Right ventricle myocardium inferior (tissue), 1 donor: Measurements from ENCODE around the gene CFAP45. TPM values are rescaled to one million over a fixed set of nuclear protein-coding genes. Genes with fewer than 3 reads are reported as not detected.

Experiments used
- ATAC-seq: fragments of 200-7000 bp; cut with Tn5 transposase; one replicate; pipeline ENCODE4 v1.9.1; 2020; ENCODE audit warnings: mild to moderate bottlenecking, moderate library complexity
- DNase-seq: peaks from one replicate; pipeline ENCODE4 v3.0.0; 2021; ENCODE audit errors: missing footprints
- intact Hi-C: fragments of 100-400 bp; cut with DNase I; formaldehyde crosslinking; loops from one replicate; pipeline ENCODE4 v1.11.0; 2022
- total RNA-seq: library from RNA; stranded (reverse); fragmentation: NEBNext Ultra II Directional; extraction: Animal tissue kit (Norgen Biotek cat#: 25700); gene quantifications from one replicate; pipeline ENCODE4 v1.2.1, GENCODE V29; 2021
- donor health status: DM: no; HTN: yes; CAD: no; lungs with severe emphysema.

Gene CFAP45
- total RNA-seq, 1 donor from 2014 or later = 1.0 TPM

DNA sequence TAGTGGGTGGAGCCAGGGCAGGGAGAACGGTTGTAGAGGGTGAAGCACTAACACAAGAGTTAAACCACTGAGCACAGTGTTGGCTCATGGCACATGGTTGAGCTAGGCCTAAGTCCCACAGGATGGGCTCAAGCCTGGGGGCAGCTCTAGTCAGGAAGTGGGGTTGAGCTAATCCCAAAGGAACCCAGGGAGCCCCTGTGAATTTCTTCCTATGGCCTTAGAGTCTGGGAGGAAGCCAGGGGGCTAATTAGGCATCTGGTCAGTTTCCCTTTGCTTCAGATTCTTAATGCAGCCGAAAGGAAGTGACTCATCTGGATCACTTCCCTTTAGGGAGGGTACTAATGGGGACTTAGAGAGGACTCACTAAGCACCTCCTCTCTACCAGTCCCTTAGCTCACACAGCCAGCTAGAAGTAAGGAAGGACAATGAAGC lies 10.1 kb downstream of the CFAP45 start:
- intact Hi-C loops = loop anchor here (2.0 to 5.0 kb wide), 2 partner anchors 35 to 37 kb away; partner anchors contain the start of gene TAGLN2
- ATAC-seq (peak; percentile 90), DNase-seq (no peak)

DNA sequence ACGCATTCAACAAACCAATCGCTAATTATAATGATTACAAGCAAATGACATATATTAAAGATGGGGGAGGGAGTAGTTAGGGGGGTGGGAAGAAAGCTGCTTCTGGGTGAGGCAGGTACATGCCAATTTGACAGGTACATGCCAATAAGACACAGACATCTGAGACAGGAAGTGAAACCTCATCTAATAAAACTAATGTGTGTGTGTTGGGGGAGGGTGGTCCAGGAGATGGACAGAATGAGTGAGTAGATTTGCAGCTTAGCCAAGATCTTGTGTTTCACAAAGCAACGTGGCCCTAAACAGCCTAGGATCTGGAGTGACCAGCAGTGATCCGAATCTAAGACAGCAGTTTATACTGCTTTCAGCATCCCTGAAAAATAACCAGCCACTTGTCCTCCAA lies 10.8 kb downstream of the CFAP45 start:
- intact Hi-C loops = no loop called here
- ATAC-seq (no peak), DNase-seq (no peak)

DNA sequence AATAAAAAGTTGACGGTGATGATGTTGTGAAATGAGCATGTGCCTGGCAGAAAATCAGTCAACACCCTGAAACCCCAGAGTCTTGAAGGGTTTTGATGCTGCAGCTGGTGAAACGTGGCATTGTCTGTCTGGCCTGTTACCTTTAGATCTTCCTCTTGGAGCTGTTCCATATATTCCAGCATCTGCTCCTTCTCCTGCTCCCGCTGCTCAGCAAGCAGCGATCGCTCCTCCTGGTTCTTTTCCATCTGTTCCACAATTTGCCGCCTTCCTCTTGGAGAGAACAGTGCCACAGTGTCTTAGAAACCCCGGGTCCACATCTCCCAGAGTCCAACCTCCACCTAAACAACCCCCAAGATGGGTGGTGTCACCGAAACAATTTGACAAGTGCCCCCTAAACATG lies 15.7 kb downstream of the CFAP45 start:
- intact Hi-C loops = no loop called here
- DNase-seq = no peak
- ATAC-seq = no peak

DNA sequence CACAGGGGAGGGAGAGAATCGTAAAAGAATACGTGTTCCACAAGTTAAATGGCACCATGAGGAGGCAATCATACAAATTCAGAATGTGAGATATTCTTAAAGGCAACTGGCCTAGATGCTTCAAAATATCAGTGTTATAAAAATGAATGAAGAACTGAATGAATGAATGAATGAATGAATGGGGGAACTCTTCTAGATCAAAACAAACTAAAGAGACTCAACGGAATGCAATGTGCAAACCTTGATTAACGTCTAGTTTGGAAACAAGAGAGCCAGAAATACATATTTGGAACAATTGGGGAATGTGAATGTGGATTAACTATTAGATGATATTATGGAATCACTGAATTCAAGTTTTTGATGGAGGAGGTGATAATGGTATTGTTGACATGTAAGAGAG lies 16.8 kb downstream of the CFAP45 start:
- DNase-seq (no peak), ATAC-seq (no peak)
- intact Hi-C loops = no loop called here

DNA sequence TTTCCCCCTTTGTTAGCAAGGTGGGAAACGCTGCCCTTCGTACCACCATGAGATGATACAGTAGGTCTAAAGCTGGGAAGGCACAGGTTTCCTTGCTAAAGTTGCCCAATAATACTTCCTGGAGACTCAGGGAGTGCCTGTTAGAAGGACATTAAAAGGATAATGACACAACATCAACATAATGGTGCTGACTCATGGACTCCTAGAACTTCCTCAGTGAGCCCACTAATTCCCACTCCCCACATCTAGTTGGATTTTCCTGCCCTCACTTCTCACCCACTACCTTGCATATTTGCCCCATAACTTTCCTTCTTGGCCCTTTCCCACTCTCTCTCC lies 17.5 kb downstream of the CFAP45 start:
- intact Hi-C loops = no loop called here
- no peak for DNase-seq
- no peak for ATAC-seq

DNA sequence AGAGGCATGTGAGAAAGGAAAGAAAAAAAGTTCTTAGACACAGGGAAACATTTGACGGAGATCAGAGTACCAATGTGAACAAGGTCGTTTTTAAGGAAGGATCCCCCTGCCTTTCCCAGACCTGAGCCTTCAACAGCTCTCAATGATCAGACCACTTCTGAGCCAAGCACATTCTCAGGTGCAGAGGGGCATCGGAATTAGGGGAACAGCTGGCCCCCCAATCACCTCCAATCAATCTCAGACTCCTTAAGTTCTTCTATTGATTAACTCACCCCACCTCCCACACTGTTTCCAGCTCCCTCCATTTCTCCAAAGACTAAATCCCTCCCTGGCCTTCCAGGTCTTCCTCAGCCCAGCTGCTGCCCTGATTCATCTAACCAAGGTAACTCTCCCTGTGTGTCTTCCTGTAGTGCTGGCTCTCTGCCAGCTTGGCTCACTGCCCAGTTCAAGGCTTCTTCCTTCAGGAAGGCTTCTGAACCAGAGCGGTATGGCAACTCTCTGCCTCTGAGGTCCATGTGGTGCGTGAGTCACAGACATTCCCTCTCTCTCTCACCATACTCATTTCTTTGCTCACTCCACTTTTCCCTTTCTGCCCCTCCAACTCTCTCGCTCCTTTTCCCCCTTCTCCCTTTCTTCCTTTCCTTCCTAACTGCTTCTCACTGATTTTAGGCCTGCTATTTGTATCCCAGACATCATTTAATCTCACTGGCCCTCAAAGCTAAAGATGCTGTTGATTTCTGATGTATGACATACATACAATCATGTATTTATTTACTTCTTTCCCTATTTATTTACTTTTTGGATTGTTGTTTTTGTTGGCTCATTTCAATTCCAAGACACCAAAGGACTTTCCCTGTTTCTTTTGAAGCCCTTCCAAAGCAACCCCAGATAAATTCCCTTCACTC lies 18.1 kb downstream of the CFAP45 start:
- ATAC-seq (no peak), DNase-seq (peak; percentile 83)
- intact Hi-C loops = no loop called here

DNA sequence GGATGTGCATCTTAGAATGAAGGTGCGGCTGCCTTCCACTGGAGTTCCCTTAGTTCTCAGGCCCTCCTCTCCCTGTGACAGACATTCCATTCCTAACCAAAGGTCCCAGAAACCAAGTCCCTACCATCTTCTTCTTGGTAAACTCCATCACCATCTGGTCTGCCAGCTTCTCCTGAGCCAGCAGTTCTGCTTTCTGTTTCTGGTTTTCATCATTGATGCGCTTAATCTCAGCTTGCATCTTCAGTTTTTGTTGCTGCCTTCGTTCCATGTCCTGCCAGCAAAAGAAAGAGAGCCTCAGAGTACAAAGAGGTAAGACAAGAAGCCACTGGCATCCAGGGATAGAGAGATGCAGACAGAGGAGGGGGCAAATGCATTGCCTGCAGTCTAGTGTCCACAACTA lies 19.5 kb downstream of the CFAP45 start:
- intact Hi-C loops = no loop called here
- ATAC-seq (no peak), DNase-seq (no peak)

DNA sequence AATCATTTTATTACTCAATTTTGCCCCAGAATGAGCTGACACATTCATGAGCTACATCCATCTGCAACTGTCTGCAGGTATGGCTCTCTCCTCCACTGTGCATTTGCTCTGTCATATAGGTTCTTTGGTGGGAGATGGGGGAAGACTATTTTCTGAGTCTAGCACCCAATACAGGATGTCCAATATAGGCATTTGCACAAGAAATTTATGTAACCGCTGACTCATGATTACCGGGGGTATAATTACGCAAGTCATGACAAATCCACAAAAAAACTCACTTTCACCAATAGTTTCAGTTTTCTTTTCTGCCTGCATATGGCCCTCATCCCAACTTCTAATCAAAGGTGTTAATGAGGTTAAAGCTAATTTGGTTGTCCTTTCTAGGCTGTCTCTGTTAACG lies 20.0 kb downstream of the CFAP45 start:
- DNase-seq = no peak
- intact Hi-C loops = no loop called here
- ATAC-seq = no peak

DNA sequence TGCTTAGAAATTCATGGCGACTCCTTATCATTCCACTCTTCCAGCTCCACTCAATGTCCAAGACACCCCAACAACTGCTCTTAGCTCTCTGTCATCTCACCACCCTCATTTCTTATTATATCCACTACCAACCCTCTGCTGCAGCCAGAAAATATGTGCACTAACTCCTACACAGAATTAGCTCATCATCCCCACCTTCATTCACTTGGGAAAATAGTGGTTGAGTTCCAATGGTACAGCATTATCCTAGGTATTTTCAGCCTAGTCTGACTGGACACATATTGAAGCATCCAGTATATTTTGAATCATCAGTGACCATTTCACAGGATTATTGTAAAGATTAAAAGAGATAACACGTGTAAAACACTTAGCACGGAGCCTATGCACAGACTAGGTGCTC lies 20.8 kb downstream of the CFAP45 start:
- intact Hi-C loops = no loop called here
- no peak for DNase-seq
- no peak for ATAC-seq

DNA sequence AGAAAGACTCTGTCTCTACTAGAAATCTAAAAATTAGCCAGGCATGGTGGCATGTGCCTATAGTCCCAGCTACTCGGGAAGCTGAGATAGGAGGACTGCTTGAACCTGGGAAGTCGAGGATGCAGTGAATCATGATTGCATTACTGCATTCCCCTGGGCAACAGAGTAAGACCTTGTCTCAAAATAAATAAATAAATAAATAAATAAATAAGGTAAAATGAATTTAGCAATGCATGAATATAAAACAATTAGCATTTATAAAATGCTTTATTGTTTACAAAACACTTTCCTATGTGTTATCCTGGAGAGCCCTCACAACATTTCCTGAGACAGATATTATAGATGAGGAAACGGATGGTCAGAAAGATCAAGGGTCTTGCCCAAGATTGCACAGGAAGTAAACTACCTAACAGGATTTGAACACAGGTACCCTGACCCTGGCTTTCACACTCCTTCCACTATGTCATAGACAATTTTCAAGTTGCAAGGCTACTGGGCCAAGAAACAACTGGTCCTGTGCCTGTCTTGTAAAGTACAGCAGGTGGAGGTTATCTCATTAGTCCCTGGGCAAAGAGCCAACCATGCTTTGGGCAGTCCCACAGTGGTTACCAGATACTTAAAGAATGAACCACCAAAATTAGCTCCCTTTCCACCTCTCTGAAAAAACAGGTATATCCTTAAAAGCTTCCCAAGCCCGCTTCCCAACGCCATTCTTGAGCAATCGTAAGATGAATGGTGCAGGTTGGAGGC lies 22.1 kb downstream of the CFAP45 start:
- intact Hi-C loops = no loop called here
- DNase-seq (no peak), ATAC-seq (no peak)

DNA sequence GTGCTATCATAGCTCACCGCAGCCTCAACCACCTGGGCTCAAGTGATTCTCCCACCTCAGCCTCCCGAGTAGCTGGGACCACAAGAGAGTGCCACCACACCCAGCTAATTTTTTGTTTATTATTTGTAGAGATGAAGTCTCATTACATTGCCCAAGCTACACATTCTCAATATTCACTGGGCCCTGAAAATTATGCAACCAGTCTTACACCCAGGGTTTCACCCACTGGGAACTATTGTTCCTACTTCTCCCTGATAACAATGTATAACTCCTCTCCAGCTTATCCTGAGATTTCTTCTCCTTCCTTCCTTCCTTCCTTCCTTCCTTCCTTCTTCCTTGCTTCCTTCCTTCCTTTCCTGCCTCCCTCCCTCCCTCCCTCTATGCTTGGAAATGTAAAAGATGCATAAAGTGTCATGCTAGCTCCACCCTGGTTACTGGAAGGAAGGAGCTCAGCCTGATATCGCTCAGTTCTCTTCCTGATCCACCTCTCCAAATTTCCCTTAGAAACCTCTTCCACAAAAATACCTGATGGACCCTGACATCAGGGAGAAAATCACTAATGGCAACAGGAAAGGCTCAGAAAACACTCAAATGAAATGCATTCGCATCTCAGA lies 26.3 kb downstream of the CFAP45 start:
- intact Hi-C loops = no loop called here
- no peak for ATAC-seq
- DNase-seq = no peak

DNA sequence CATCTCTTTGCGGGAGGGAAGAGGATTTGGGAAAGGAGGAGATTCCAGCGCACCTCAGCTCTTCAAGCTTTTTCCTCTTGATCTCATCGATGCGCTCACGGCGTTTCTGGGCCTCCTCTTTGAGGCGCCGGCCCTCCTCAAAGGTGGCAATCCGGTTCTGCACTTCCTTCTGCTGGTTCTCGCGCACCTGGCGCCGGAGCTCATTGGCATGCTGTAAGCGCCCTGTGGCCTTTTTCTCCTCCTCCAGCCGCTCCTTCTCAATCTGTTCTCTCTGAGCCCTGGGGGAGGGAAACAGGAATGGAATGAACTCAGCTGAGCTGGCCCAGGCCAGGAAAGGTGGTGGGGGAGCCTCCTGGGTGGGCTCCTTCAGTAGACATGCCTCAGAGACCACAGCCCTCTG lies 27.1 kb downstream of the CFAP45 start:
- DNase-seq (no peak), ATAC-seq (no peak)
- intact Hi-C loops = no loop called here

DNA sequence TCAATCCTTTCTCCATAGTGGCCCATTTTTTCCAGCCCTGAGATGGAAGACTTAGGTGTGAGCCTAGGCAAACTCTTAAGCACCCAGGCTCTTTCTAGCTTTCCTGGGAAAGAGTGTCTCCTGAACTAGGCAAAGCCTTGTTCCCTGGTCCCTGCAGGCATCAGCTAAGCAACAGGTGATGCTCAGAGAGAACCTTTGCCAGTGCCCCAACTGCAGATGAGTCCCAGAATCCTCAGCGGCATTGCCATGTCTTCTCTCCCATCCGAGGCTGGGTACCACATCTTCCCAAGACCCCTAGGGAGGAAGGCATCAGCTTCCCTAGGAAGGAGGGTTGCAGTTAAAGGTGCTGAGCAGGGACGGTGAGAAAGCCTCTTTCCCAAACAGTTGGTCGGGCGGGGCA lies 29.3 kb downstream of the CFAP45 start:
- intact Hi-C loops = no loop called here
- no peak for ATAC-seq
- no peak for DNase-seq

DNA sequence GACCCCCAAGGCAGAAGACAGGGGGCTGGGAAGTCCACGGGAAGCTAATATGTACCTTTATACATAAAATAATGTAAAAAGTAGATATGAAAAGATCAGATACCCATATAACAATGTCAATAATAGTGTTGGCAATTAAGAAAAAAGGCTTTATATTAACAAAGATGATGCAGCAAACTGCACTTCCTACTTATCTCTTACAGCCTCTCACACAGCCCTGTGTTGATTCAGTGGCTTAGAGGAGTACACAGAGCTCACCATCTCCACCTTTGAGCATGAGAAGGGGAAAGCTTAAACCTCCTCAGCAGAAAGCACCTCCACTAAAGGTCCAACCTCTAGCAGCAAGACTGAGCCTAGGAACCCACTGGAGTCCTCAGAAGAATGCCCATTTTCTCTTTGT lies 30.4 kb downstream of the CFAP45 start:
- intact Hi-C loops = no loop called here
- DNase-seq (no peak), ATAC-seq (no peak)

DNA sequence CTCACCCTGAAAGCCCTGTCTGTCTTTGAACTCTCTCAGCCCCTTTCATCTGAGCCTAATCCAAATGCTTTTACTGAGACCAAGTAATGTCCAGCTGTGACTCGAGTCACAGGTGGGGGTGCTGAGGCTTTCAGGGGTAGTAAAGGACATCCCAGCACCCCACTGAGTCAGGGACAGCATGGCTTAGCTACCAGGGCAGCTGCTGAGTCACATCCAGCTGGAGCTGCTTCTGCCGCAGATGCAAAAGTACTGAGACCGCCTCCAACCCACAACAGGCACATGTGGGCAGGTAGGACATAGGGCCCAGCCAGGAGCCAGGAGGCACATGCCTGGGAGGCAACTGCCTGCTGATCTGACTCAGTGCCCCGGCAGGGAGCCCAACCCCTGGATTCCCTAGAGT lies 30.8 kb downstream of the CFAP45 start:
- DNase-seq = no peak
- intact Hi-C loops = no loop called here
- no peak for ATAC-seq

DNA sequence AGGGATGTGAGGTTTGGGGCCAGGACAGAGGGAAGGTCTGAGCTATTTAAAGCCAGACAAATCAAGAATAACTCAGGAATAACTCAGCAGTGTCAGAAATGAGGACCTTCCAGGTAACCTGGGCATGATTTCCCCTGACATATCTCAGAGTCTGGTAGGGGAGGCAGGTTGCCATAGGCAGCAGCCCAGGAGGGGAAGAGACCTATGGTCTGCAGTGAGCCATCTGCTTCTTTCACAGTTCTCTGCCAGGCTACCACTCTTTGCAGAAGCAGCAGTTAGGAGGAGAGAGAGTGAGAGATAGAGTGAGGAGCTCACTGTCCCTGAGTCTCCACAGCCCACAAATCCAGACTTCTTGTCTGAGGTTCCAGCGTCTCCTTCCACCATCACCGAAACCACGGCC lies 31.2 kb downstream of the CFAP45 start:
- intact Hi-C loops = no loop called here
- ATAC-seq (no peak), DNase-seq (no peak)

DNA sequence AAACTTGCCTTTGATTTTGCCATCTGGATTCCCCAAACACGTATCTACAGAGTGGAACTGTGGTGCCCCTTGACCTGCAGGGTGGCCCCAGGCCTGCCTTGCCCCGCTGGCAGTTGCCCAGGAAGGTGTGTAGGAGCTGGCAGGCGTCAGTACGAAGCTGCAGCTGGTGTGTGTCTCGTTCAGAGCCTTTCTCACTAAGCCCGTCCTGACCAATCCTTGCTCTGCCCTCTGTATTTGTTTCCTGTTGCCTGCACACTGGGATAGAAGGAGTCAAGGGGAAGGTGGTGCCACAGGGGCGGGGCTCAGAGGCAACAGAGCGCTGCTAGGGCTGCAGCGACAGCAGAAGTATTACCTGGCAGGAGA lies 32.3 kb downstream of the CFAP45 start:
- intact Hi-C loops = no loop called here
- DNase-seq (no peak), ATAC-seq (peak; percentile 69)

DNA sequence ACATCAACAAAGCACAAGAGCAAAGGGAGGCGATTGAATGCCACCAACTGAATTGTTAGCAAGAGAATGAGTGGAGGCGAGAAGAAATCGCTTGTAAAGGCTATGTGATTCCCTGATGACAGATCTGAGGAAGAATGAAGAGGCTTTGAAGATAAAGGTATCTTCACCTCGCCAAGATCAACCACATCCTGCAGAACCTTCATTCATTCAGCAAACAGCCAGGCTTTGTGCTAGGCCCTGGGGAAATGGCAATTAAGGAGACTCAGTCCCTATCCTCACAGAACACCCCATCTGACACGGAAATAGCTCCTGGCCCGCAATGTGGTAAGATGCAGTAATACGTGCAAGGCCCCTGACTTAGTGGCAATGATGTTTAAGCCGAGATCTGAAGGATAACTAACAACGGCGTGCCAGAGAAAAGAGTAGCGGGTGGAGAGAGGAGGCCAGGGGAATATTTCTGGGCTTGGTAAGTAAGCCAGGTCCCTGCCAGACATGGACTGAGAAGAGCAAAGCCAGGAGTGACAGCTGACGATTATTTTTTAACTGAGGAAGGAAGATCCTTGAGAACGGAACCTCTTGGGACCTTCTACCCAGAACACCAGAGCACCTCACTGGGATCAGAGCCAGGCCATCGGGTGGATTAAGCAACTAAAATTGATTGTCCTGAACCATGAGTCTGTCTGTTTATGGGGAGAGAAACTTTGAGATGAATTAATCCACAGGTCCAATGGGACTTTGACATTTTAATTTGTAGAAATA lies 32.9 kb downstream of the CFAP45 start:
- ATAC-seq (no peak), DNase-seq (no peak)
- intact Hi-C loops = no loop called here

DNA sequence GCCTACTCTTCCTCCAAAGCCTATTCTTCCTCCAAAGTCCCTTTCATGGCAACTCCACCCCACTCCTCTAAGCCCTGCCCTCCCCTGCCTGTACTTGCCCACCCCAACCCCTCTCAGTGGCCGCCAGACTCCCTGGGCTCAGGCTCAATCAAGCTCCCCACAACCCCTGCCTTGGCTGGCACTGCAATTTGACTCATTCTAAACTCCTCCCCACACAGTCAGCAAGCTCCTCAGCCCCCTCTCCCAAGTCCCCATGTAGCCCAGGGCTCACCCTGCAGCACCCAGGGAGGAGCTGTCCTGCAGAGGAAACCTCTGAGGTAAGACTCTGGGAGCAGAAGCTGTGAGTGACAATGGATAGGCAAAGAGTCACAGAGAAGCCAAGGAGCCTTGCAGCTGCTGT lies 33.9 kb downstream of the CFAP45 start:
- intact Hi-C loops = no loop called here
- ATAC-seq = no peak
- no peak for DNase-seq
